ENCODE measurements around the gene CCDC169. TPM values are rescaled to one million over a fixed set of nuclear protein-coding genes. Genes with fewer than 3 reads are reported as not detected.

CCDC169 gene
- total RNA-seq, 1 experiment from 2014 or later = 5.0 TPM

DNA sequence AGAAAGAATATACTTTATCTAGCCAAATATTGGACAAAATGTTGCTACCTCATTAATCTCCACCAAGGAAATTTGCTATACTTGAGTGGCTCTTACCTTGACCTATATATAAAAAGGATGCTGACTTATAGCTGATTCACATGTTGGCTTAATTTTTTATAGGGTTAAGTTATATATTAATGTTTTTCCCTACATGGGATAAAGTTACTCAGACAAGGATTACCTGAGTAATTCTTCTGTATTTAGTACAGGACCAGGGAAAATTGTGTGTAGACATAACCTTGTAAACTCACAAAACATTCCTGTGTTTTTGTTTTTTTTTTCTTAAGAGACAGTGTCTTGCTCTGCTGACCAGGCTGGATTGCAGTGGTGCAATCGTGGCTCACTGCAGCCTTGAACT, 52.6 kb downstream of the CCDC169 start:
- DNase-seq (ENCODE audit: low read depth in 1 of 2, low spot score in 2 of 2) = no peak
- no peaks in the 10 kb centered on the region for H3K4me1 ChIP-seq (replicated peaks)

DNA sequence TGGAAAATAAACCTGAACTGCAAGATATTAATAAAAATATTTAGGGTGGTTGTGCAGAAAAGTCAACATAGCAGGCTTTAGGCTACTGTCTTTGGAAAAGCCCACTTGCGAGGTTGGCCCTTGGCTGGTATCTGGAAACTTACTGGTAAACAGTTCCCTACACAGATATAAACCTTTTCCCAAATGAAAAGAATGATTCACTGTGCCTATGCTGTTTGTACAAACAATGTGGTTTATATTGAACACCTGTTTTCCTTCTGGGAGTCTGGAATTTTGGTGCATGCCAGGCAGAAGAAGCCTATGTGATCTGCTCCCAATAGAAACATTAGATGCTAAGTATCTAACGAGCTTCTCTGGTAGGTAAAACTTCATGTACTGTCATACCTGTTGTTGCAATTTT, 53.5 kb downstream of the CCDC169 start:
- Histone ChIP-seq H3K4me1 (replicated peaks) (no peaks in the 10 kb centered on the region), H3K27me3 (replicated peaks) (no peaks in the 10 kb centered on the region), H3K9me3 (replicated peaks) (no peaks in the 10 kb centered on the region), H3K4me3 (no peak overlapping the region), H3K27ac (no peak overlapping the region), H3K36me3 (no peaks in the 10 kb centered on the region)
- no peak for DNase-seq (ENCODE audit: low read depth in 1 of 2, low spot score in 2 of 2)

More for the DNA sequence above, 52.6 kb downstream of the CCDC169 start:
- no peak overlapping the region for H3K27ac ChIP-seq
- no peaks in the 10 kb centered on the region for H3K9me3 ChIP-seq (replicated peaks)
- H3K27me3 ChIP-seq (replicated peaks) = no peaks in the 10 kb centered on the region
- no peak overlapping the region for H3K4me3 ChIP-seq
- H3K36me3 ChIP-seq = no peaks in the 10 kb centered on the region

DNA sequence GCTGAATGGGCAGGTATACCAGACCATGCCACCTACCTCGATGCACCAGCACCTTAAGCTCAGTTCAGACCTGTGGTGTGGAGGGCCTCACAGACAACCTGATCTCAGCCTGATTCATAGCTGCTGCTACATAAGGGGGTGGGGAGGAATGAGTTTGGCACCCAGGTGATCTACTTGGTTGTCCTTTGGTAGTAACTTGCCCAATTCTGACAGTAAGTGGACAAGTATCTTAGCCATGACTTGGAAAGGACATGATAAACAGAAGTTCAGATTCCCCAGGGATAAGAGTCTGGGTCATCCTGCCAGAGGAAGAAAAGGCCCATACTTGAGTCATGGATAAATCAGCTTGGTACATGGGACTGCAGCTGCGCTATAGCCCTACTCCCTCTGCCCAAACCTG, 54.9 kb downstream of the CCDC169 start:
- Histone ChIP-seq H3K4me1 (replicated peaks) (no peaks in the 10 kb centered on the region), H3K9me3 (replicated peaks) (no peaks in the 10 kb centered on the region), H3K4me3 (no peak overlapping the region), H3K27me3 (replicated peaks) (no peaks in the 10 kb centered on the region), H3K27ac (no peak overlapping the region), H3K36me3 (no peaks in the 10 kb centered on the region)
- no peak for DNase-seq (ENCODE audit: low read depth in 1 of 2, low spot score in 2 of 2)

DNA sequence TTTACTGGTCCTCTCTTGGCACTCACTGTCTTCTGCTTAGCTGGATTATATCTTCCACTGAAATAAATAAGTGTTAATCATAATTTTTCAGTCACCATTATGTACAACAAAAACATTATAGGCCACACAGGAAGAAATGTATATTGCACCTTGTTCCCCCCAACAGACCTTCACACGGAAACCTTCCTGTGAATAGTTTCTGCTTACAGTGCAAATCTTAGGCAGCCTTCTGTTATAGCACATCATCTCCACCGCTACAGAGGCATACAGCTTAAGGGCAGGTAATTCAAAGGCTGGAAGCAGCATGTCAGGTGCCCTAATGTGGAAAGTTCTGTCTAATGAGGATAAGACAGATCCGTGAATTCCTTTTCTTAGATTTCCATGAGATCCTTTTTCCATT, 66.4 kb downstream of the CCDC169 start:
- DNase-seq (ENCODE audit: low read depth in 1 of 2, low spot score in 2 of 2) = no peak
- Histone ChIP-seq H3K9me3 (replicated peaks) (no peaks in the 10 kb centered on the region), H3K27me3 (replicated peaks) (no peaks in the 10 kb centered on the region), H3K4me1 (replicated peaks) (no peaks in the 10 kb centered on the region), H3K36me3 (no peaks in the 10 kb centered on the region), H3K4me3 (no peak overlapping the region), H3K27ac (no peak overlapping the region)

DNA sequence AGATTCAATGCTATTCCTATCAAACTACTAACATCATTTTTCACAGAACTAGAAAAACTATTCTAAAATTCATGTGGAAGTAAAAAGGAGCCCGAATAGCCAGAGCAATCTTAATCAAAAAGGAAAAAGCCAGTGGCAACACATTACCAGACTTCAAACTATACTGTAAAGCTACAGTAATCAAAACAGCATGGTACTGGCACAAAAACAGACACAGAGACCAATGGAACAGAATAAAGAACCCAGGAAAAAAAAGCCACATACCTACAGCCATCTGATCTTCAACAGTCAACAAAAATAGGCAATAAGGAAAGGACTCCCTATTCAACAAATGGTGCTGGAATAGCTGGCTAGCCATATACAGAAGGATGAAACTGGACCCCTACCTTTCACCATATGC, 72.9 kb downstream of the CCDC169 start:
- Histone ChIP-seq H3K4me1 (replicated peaks) (no peaks in the 10 kb centered on the region), H3K4me3 (no peak overlapping the region), H3K27ac (no peak overlapping the region), H3K36me3 (no peaks in the 10 kb centered on the region), H3K27me3 (replicated peaks) (no peaks in the 10 kb centered on the region), H3K9me3 (replicated peaks) (no peaks in the 10 kb centered on the region)
- no peak for DNase-seq (ENCODE audit: low read depth in 1 of 2, low spot score in 2 of 2)

DNA sequence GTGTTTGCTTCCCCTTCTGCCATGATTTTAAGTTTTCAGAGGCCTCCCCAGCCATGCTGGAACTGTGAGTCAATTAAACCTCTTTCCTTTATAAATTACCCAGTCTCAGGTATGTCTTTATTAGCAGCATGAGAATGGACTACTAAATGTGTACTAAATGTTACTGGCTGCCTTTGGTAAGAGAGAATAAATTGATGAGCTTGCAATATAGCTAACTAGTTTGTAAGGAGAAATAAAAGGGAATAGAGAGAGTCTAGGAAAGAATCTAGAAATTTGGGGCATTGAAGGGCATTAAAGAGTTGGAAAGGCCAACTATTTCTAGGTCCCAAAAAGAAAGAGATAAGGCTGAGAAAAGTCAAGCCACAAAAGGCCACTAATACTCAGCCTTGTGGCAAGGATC, 77.7 kb downstream of the CCDC169 start:
- no peak overlapping the region for H3K4me3 ChIP-seq
- H3K27me3 ChIP-seq (replicated peaks) = no peaks in the 10 kb centered on the region
- no peak for DNase-seq (ENCODE audit: low read depth in 1 of 2, low spot score in 2 of 2)
- H3K36me3 ChIP-seq = no peaks in the 10 kb centered on the region
- no peak overlapping the region for H3K27ac ChIP-seq
- H3K4me1 ChIP-seq (replicated peaks) = no peaks in the 10 kb centered on the region
- no peaks in the 10 kb centered on the region for H3K9me3 ChIP-seq (replicated peaks)

- Histone ChIP-seq H3K4me1 (replicated peaks) (no peaks in the 10 kb centered on the region), H3K27me3 (replicated peaks) (no peaks in the 10 kb centered on the region), H3K36me3 (no peaks in the 10 kb centered on the region), H3K4me3 (no peak overlapping the region), H3K9me3 (replicated peaks) (no peaks in the 10 kb centered on the region), H3K27ac (no peak overlapping the region)
- no peak for DNase-seq (ENCODE audit: low read depth in 1 of 2, low spot score in 2 of 2)
Observed at GRCh38 chr13:36217456-36217855, 80.2 kb downstream of the CCDC169 start.

GRCh38 chr13:36214163-36214921, 83.3 kb downstream of the CCDC169 start, which contains the start of gene SOHLH2:
SOHLH2 (minus strand) TSS chr13:36214556; CDS start chr13:36214526, 30 bp downstream.
- H3K4me1 ChIP-seq (replicated peaks) = no peaks in the 10 kb centered on the region
- no peak within 1 kb of the TSS for H3K27ac ChIP-seq
- DNase-seq (ENCODE audit: low read depth in 1 of 2, low spot score in 2 of 2) = no peak

GRCh38 chr13:36212789-36213188, 84.8 kb downstream of the CCDC169 start:
- no peak for DNase-seq (ENCODE audit: low read depth in 1 of 2, low spot score in 2 of 2)
- Histone ChIP-seq H3K36me3 (no peaks in the 10 kb centered on the region), H3K4me3 (no peak overlapping the region), H3K27me3 (replicated peaks) (no peaks in the 10 kb centered on the region), H3K9me3 (replicated peaks) (no peaks in the 10 kb centered on the region), H3K27ac (no peak overlapping the region), H3K4me1 (replicated peaks) (no peaks in the 10 kb centered on the region)

More at GRCh38 chr13:36214163-36214921, 83.3 kb downstream of the CCDC169 start, which contains the start of gene SOHLH2:
- Histone ChIP-seq H3K36me3 (no peaks in the 10 kb centered on the region), H3K4me3 (no peak within 1 kb of the TSS), H3K27me3 (replicated peaks) (no peaks in the 10 kb centered on the region), H3K9me3 (replicated peaks) (no peaks in the 10 kb centered on the region)

GRCh38 chr13:36211567-36211966, 86.0 kb downstream of the CCDC169 start:
- no peak overlapping the region for H3K27ac ChIP-seq
- H3K9me3 ChIP-seq (replicated peaks) = no peaks in the 10 kb centered on the region
- no peaks in the 10 kb centered on the region for H3K4me1 ChIP-seq (replicated peaks)
- no peaks in the 10 kb centered on the region for H3K27me3 ChIP-seq (replicated peaks)
- DNase-seq (ENCODE audit: low read depth in 1 of 2, low spot score in 2 of 2) = no peak
- H3K4me3 ChIP-seq = no peak overlapping the region
- no peaks in the 10 kb centered on the region for H3K36me3 ChIP-seq

GRCh38 chr13:36210738-36211137, 86.9 kb downstream of the CCDC169 start:
- no peaks in the 10 kb centered on the region for H3K36me3 ChIP-seq
- H3K4me3 ChIP-seq = no peak overlapping the region
- H3K9me3 ChIP-seq (replicated peaks) = no peaks in the 10 kb centered on the region
- H3K27ac ChIP-seq = no peak overlapping the region
- no peak for DNase-seq (ENCODE audit: low read depth in 1 of 2, low spot score in 2 of 2)
- H3K4me1 ChIP-seq (replicated peaks) = no peaks in the 10 kb centered on the region
- no peaks in the 10 kb centered on the region for H3K27me3 ChIP-seq (replicated peaks)

DNA sequence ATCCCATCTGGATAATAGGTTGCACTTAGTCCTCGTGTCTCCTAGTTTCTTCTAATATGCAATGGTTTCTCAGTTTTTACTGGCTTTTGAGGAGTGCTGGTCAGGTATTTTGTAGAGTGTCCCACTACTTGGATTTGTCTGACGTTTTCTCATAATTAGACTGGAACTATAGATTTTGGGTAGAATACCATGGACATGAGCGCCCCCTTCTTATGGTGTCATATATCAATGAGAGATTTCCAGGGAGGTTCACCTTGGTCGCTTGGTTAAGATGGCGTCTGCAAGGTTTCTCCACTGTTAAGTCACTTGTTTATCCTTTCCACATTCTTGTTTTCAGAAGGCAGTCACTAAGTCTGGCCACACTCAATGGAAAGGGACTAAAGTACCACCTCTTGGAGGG, 89.9 kb downstream of the CCDC169 start:
- Histone ChIP-seq H3K36me3 (no peaks in the 10 kb centered on the region), H3K27me3 (replicated peaks) (no peaks in the 10 kb centered on the region), H3K4me3 (no peak overlapping the region), H3K4me1 (replicated peaks) (no peaks in the 10 kb centered on the region), H3K27ac (no peak overlapping the region), H3K9me3 (replicated peaks) (no peaks in the 10 kb centered on the region)
- DNase-seq (ENCODE audit: low read depth in 1 of 2, low spot score in 2 of 2) = no peak

- no peaks in the 10 kb centered on the region for H3K9me3 ChIP-seq (replicated peaks)
- no peaks in the 10 kb centered on the region for H3K36me3 ChIP-seq
- DNase-seq (ENCODE audit: low read depth in 1 of 2, low spot score in 2 of 2) = peak; percentile 50 to 77
- H3K27ac ChIP-seq = peak overlapping the region; percentile 63
- peaks cover 17% of the 10 kb centered on the region for H3K4me1 ChIP-seq (replicated peaks)
- no peak overlapping the region for H3K4me3 ChIP-seq
- no peaks in the 10 kb centered on the region for H3K27me3 ChIP-seq (replicated peaks)
Observed at GRCh38 chr13:36193151-36193855, 104.3 kb downstream of the CCDC169 start.

- DNase-seq (ENCODE audit: low read depth in 1 of 2, low spot score in 2 of 2) = no peak
- H3K27ac ChIP-seq = peak overlapping the region; percentile 63
Observed at GRCh38 chr13:36192166-36192565, 105.4 kb downstream of the CCDC169 start.

More at GRCh38 chr13:36192166-36192565, 105.4 kb downstream of the CCDC169 start:
- no peaks in the 10 kb centered on the region for H3K36me3 ChIP-seq
- H3K9me3 ChIP-seq (replicated peaks) = no peaks in the 10 kb centered on the region
- H3K27me3 ChIP-seq (replicated peaks) = no peaks in the 10 kb centered on the region
- H3K4me3 ChIP-seq = no peak overlapping the region
- peaks cover 17% of the 10 kb centered on the region for H3K4me1 ChIP-seq (replicated peaks)
